Mucosa of descending colon (tissue), 3 donors: ENCODE data around the gene IFT81. TPM values are rescaled to one million over a fixed set of nuclear protein-coding genes. Genes with fewer than 3 reads are reported as not detected.
A peak's percentile ranks its signal among the peaks of the same experiment; 100 is the strongest.
"Not testable (repeated sequence)": the region's sequence is repeated elsewhere in the genome, so short reads cannot be mapped to it uniquely, and the experiment has no call there.

Experiments used
- ATAC-seq: fragments of 200-7000 bp; cut with Tn5 transposase; one replicate; pipeline ENCODE4 v1.9.1; 2020; ENCODE audit warnings: mild to moderate bottlenecking, moderate library complexity
- DNase-seq, 3 donors: peaks; one replicate each; pipeline ENCODE4 v3.0.0-alpha.2; 2020
- H3K36me3 ChIP-seq: fragments of 200-600 bp; one replicate; pipeline ENCODE4 v1.8.0; 2021; ENCODE audit warnings: low read depth, mild to moderate bottlenecking
- H3K4me1 ChIP-seq: fragments of 200-600 bp; one replicate; pipeline ENCODE4 v1.8.0; 2021; ENCODE audit warnings: low read depth, mild to moderate bottlenecking
- H3K4me3 ChIP-seq: fragments of 200-600 bp; one replicate; pipeline ENCODE4 v1.8.0; 2021; ENCODE audit warnings: mild to moderate bottlenecking
- H3K9me3 ChIP-seq: fragments of 200-600 bp; one replicate; pipeline ENCODE4 v1.8.0; 2021; ENCODE audit warnings: mild to moderate bottlenecking
- intact Hi-C, 2 donors: fragments of 100-400 bp; cut with DNase I in 1 of 2; cut with micrococcal nuclease in 1 of 2; formaldehyde crosslinking; loops; one replicate each; pipeline versions ENCODE4 v1.11.0 to v1.11.1; 2022; cut with DNase I, micrococcal nuclease
- total RNA-seq, 3 donors: library from RNA; stranded (reverse); fragmentation: NEBNext Ultra II Directional in 2 of 3; extraction: Animal tissue kit (Norgen Biotek cat#: 25700) in 2 of 3; gene quantifications; one replicate each; pipeline versions ENCODE4 v1.2.1 to v1.2.4, GENCODE V29; 2021 to 2023
- TF ChIP-seq, protein P1 (sequence below): fragments of 200-600 bp; IDR thresholded peaks from one replicate; pipeline ENCODE4 v1.8.0; 2022; ENCODE audit warnings: antibody characterized with exemption, mild to moderate bottlenecking
- donor health status: DM: no; HTN: no; CAD: no; lungs with moderate emphysema.
- donor health status: DM: no; HTN: no; CAD: no.
- donor health status: DM: no; HTN: yes; CAD: no.

IFT81 gene
- total RNA-seq, 3 donors from 2014 or later = 3.8 to 12.7 (median 6.3) TPM

- Histone ChIP-seq H3K4me3 (no peak overlapping the region), H3K4me1 (peaks cover 2% of the 10 kb centered on the region), H3K9me3 (no peaks in the 10 kb centered on the region), H3K36me3 (no peaks in the 10 kb centered on the region)
- intact Hi-C loops = no loop called here
- TF ChIP-seq, protein P1, sequence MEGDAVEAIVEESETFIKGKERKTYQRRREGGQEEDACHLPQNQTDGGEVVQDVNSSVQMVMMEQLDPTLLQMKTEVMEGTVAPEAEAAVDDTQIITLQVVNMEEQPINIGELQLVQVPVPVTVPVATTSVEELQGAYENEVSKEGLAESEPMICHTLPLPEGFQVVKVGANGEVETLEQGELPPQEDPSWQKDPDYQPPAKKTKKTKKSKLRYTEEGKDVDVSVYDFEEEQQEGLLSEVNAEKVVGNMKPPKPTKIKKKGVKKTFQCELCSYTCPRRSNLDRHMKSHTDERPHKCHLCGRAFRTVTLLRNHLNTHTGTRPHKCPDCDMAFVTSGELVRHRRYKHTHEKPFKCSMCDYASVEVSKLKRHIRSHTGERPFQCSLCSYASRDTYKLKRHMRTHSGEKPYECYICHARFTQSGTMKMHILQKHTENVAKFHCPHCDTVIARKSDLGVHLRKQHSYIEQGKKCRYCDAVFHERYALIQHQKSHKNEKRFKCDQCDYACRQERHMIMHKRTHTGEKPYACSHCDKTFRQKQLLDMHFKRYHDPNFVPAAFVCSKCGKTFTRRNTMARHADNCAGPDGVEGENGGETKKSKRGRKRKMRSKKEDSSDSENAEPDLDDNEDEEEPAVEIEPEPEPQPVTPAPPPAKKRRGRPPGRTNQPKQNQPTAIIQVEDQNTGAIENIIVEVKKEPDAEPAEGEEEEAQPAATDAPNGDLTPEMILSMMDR = no peak
- DNase-seq (no peak), ATAC-seq (no peak)
Observed at GRCh38 chr12:110222027-110222426, 97.9 kb downstream of the IFT81 start.

GRCh38 chr12:110222433-110222832, 98.3 kb downstream of the IFT81 start:
- Histone ChIP-seq H3K4me1 (peaks cover 2% of the 10 kb centered on the region), H3K36me3 (no peaks in the 10 kb centered on the region)

GRCh38 chr12:110223777-110224378, 99.7 kb downstream of the IFT81 start:
- DNase-seq (no peak), ATAC-seq (peak; percentile 11)
- H3K4me1 ChIP-seq = peaks cover 2% of the 10 kb centered on the region
- intact Hi-C loops = no loop called here
- H3K9me3 ChIP-seq = no peaks in the 10 kb centered on the region
- H3K4me3 ChIP-seq = no peak overlapping the region
- TF ChIP-seq, protein P1 = no peak
- H3K36me3 ChIP-seq = no peaks in the 10 kb centered on the region

More at GRCh38 chr12:110222433-110222832, 98.3 kb downstream of the IFT81 start:
- no peak for DNase-seq
- no peak overlapping the region for H3K4me3 ChIP-seq
- H3K9me3 ChIP-seq = no peaks in the 10 kb centered on the region
- TF ChIP-seq, protein P1 = no peak
- intact Hi-C loops = no loop called here
- no peak for ATAC-seq

DNA sequence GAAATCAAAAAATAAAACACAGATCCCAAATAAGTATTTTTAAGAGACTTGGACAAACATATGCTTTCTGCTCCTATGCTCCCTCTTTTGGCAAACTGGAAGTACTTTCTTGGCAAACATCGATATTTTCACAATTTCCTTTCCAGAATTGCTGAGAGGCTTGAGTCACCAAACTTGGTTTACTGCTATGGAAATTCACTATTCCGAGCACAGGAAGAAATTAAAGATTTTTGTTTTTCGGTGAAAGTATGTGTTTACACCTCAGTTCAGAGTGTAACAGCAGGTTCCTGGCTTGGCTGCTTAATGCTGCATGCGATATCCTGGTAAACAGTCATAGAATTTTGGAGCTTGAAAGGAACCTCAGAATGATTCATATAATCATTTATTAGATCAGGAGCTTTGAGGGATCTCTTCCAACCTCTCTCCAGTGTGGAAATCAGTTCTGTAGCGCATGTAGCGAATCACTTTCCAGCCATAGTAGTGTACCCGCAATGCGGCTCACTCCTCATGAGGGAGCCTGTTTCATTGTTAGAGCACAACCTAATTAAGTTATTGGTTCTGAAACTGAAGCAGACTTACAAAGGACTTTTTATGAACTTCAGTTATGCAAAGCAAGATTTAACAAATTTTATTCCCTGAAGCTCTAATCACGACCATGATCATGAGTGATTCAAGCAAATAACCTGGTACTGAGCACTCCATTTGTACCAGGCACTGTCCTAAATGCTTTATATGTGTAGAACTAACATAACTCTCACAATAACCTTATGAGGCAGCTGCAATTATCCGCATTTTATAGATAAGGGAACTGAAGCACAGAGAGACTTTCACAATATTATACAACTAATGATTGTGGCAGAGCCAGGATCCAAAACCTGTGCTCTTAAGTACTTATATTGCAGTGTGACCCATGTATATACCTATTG, 100.5 kb downstream of the IFT81 start:
- TF ChIP-seq, protein P1 = peak; percentile 34
- DNase-seq = peak in 1 of 3 donors; percentile 31
- ATAC-seq = peak; percentile 81
- intact Hi-C loops = no loop called here
- Histone ChIP-seq H3K9me3 (no peaks in the 10 kb centered on the region), H3K36me3 (no peaks in the 10 kb centered on the region), H3K4me3 (no peak overlapping the region), H3K4me1 (peaks cover 2% of the 10 kb centered on the region)

- H3K4me1 ChIP-seq = peaks cover 2% of the 10 kb centered on the region
- no peaks in the 10 kb centered on the region for H3K9me3 ChIP-seq
- H3K36me3 ChIP-seq = no peaks in the 10 kb centered on the region
- H3K4me3 ChIP-seq = no peak overlapping the region
- TF ChIP-seq, protein P1 = no peak
- ATAC-seq = no peak
- DNase-seq = no peak
- intact Hi-C loops = no loop called here
Observed at GRCh38 chr12:110227138-110227537, 103.0 kb downstream of the IFT81 start.

DNA sequence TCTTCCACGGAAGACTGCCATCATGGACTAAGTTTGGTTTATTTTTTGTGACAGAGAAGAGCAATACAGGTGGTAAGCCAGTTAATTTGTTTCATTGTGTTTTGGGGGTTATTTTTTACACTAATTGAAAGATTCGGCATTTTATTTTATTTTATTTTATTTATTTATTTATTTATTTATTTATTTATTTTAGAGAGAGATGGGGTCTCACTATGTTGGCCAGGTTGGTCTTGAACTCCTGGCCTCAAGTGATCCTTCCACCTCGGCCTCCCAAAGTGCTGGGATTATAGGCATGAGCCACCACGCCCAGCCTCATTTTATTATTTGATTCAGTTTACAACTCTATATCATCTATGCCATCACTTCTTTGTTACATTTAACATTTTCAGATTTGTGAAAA, 104.2 kb downstream of the IFT81 start:
- H3K4me1 ChIP-seq, H3K9me3 ChIP-seq, intact Hi-C loops, ATAC-seq, H3K36me3 ChIP-seq, H3K4me3 ChIP-seq, DNase-seq: not testable (repeated sequence)
